ENCODE measurements around the gene SLF1. TPM values are rescaled to one million over a fixed set of nuclear protein-coding genes. Genes with fewer than 3 reads are reported as not detected.

The SLF1 gene
- polyA plus RNA-seq, 3 donors, result 1.1 to 2.7 (median 2.0) TPM

- intact Hi-C loops (cut with micrococcal nuclease), result no loop called here
Observed at GRCh38 chr5:94632024-94632423, 13.6 kb downstream of the SLF1 start.

GRCh38 chr5:94640176-94640575, 21.7 kb downstream of the SLF1 start:
- intact Hi-C loops (cut with micrococcal nuclease), result no loop called here
- Mint-ChIP-seq H3K27ac (no peak overlapping the region), H3K36me3 (peaks cover 56 to 79% of the 10 kb centered on the region in 2 donors), H3K9me3 (peaks cover 34 to 44% (median 40%) of the 10 kb centered on the region in 7 donors), H3K27me3 (ENCODE audit: low read depth in 3 of 3) (no peaks in the 10 kb centered on the region), H3K4me1 (no peaks in the 10 kb centered on the region), H3K4me3 (no peak overlapping the region)
- no peaks in the 10 kb centered on the region for H3K27me3 ChIP-seq (ENCODE audit: control insufficient read depth in 2 of 2, insufficient read depth in 2 of 2, low read length in 2 of 2)
- no peaks in the 10 kb centered on the region for H3K4me1 ChIP-seq (ENCODE audit: control insufficient read depth in 1 of 2, insufficient read depth in 2 of 2, low read length in 2 of 2)
- peaks cover 7% of the 10 kb centered on the region for H3K79me2 ChIP-seq (ENCODE audit: insufficient read depth, low read length)
- H3K36me3 ChIP-seq (replicated peaks in 1 of 2; ENCODE audit: control insufficient read depth in 1 of 2, insufficient read depth in 2 of 2, low read length in 2 of 2), result peaks cover 25 to 85% of the 10 kb centered on the region in 2 donors
- H3K9me3 ChIP-seq (replicated peaks in 1 of 2; ENCODE audit: control insufficient read depth in 1 of 2, insufficient read depth in 1 of 2, low read length in 2 of 2), result peaks cover 29 to 35% of the 10 kb centered on the region in 2 donors
- no peaks in the 10 kb centered on the region for H4K20me1 ChIP-seq (ENCODE audit: insufficient read depth, low read length)
- no peak overlapping the region for H3K9ac ChIP-seq (ENCODE audit: insufficient read depth, low read length, poor library complexity, severe bottlenecking)
- no peak for TF ChIP-seq CTCF (IDR thresholded peaks at IDR 0.05)
- H3K4me3 ChIP-seq (replicated peaks in 1 of 3; ENCODE audit: low read depth in 2 of 3, low read length in 3 of 3), result no peak overlapping the region
- no CpG with 5 or more reads among the region's 3 CpGs for WGBS (ENCODE audit: insufficient coverage)
- no peak overlapping the region for H2AFZ ChIP-seq (ENCODE audit: insufficient read depth, low read depth, low read length, poor library complexity, severe bottlenecking)
- H3K4me2 ChIP-seq (replicated peaks; ENCODE audit: extremely low read depth, low read length, poor library complexity, severe bottlenecking), result no peak overlapping the region
- DNase-seq, result no peak
- H3K27ac ChIP-seq (ENCODE audit: low read depth in 1 of 2, low read length in 2 of 2), result no peak overlapping the region

More at GRCh38 chr5:94632024-94632423, 13.6 kb downstream of the SLF1 start:
- no peaks in the 10 kb centered on the region for H4K20me1 ChIP-seq (ENCODE audit: insufficient read depth, low read length)
- H3K36me3 Mint-ChIP-seq, result peaks cover 63 to 70% of the 10 kb centered on the region in 2 donors
- no peak overlapping the region for H3K27ac Mint-ChIP-seq
- no peak overlapping the region for H3K9ac ChIP-seq (ENCODE audit: insufficient read depth, low read length, poor library complexity, severe bottlenecking)
- H3K9me3 ChIP-seq (replicated peaks in 1 of 2; ENCODE audit: control insufficient read depth in 1 of 2, insufficient read depth in 1 of 2, low read length in 2 of 2), result peaks cover 1 to 4% of the 10 kb centered on the region in 2 donors
- no peak overlapping the region for H2AFZ ChIP-seq (ENCODE audit: insufficient read depth, low read depth, low read length, poor library complexity, severe bottlenecking)
- DNase-seq, result no peak
- no peak overlapping the region for H3K27ac ChIP-seq (ENCODE audit: low read depth in 1 of 2, low read length in 2 of 2)
- H3K4me1 ChIP-seq (ENCODE audit: control insufficient read depth in 1 of 2, insufficient read depth in 2 of 2, low read length in 2 of 2), result no peaks in the 10 kb centered on the region
- H3K4me3 ChIP-seq (replicated peaks in 1 of 3; ENCODE audit: low read depth in 2 of 3, low read length in 3 of 3), result no peak overlapping the region
- no peaks in the 10 kb centered on the region for H3K27me3 Mint-ChIP-seq (ENCODE audit: low read depth in 3 of 3)
- no peak for TF ChIP-seq CTCF (IDR thresholded peaks at IDR 0.05)
- H3K4me3 Mint-ChIP-seq, result no peak overlapping the region
- H3K9me3 Mint-ChIP-seq, result peaks cover 10 to 32% (median 16%) of the 10 kb centered on the region in 7 donors
- H3K4me1 Mint-ChIP-seq, result no peaks in the 10 kb centered on the region
- WGBS (ENCODE audit: insufficient coverage), result no CpG with 5 or more reads among the region's 2 CpGs
- no peaks in the 10 kb centered on the region for H3K27me3 ChIP-seq (ENCODE audit: control insufficient read depth in 2 of 2, insufficient read depth in 2 of 2, low read length in 2 of 2)
- no peaks in the 10 kb centered on the region for H3K79me2 ChIP-seq (ENCODE audit: insufficient read depth, low read length)
- peaks cover 23 to 76% of the 10 kb centered on the region in 2 donors for H3K36me3 ChIP-seq (replicated peaks in 1 of 2; ENCODE audit: control insufficient read depth in 1 of 2, insufficient read depth in 2 of 2, low read length in 2 of 2)
- no peak overlapping the region for H3K4me2 ChIP-seq (replicated peaks; ENCODE audit: extremely low read depth, low read length, poor library complexity, severe bottlenecking)
